Hematopoietic multipotent progenitor cell treated with erythropoietin and hydrocortisone succinate and interleukin-3 and kit ligand, for 4 days (in vitro differentiated cells): Measurements from ENCODE around the gene PDGFD.
A peak's percentile ranks its signal among the peaks of the same experiment; 100 is the strongest.

Experiments
- DNase-seq: peaks from one replicate; pipeline ENCODE4 v3.0.0-alpha.2; 2015

Gene PDGFD

GRCh38 chr11:103871923-103872551 lies 291.9 kb downstream of the PDGFD start:
- DNase-seq = no peak

GRCh38 chr11:103870821-103871309 lies 293.1 kb downstream of the PDGFD start:
- DNase-seq = no peak

GRCh38 chr11:103867481-103867880 lies 296.5 kb downstream of the PDGFD start:
- DNase-seq = no peak

GRCh38 chr11:103863497-103863896 lies 300.4 kb downstream of the PDGFD start:
- DNase-seq = peak; percentile 35

GRCh38 chr11:103862802-103863174 lies 301.2 kb downstream of the PDGFD start:
- DNase-seq = no peak

GRCh38 chr11:103862094-103862801 lies 301.7 kb downstream of the PDGFD start:
- peak; percentile 33 for DNase-seq
